Gastroesophageal sphincter (tissue), 3 donors: Measurements from ENCODE around the gene DPP6.

Experiments
- CTCF ChIP-seq, 4 experiments: fragments of 200-600 bp in 2 of 4; fragments of 450-650 bp in 2 of 4; sonication (generic) in 1 of 4; IDR thresholded peaks; one replicate each; pipeline ENCODE4 v1.5.1; 2017 to 2019; ENCODE audit warnings: antibody characterized with exemption in 4 of 4, mild to moderate bottlenecking in 2 of 4, moderate library complexity in 2 of 4
- EP300 ChIP-seq: sonication (generic); formaldehyde crosslinking; IDR thresholded peaks from one replicate; pipeline ENCODE4 v1.6.1; 2017; ENCODE audit warnings: antibody characterized with exemption, mild to moderate bottlenecking
- POLR2A ChIP-seq, 2 donors: fragments of 450-650 bp; IDR thresholded peaks; one replicate each; pipeline ENCODE4 v1.6.1; 2017; ENCODE audit warnings: antibody characterized with exemption in 2 of 2, mild to moderate bottlenecking in 2 of 2, moderate library complexity in 1 of 2

GRCh38 chr7:154509192-154509591 lies 457.0 kb downstream of the DPP6 start:
- TF ChIP-seq CTCF (IDR thresholded peaks at IDR 0.05) (no peak), EP300 (no peak), POLR2A (IDR thresholded peaks at IDR 0.05) (no peak)
